H1 (cell line): ENCODE results near the gene TMEM178B. TPM values are rescaled to one million over a fixed set of nuclear protein-coding genes. Genes with fewer than 3 reads are reported as not detected.

ENCODE experiments used
- ASH2L ChIP-seq: fragments of 200-600, 300-600 bp; sonication (generic); IDR thresholded peaks from one replicate; pipeline ENCODE4 v1.7.1; 2017; ENCODE audit warnings: low read length
- CHD2 ChIP-seq: IDR thresholded peaks from 2 replicates; pipeline ENCODE4 v1.6.1; 2012; ENCODE audit warnings: low read length, improper control_type of control experiment
- CTBP2 ChIP-seq: IDR thresholded peaks from 2 replicates; pipeline ENCODE4 v1.7.0; 2011; ENCODE audit warnings: borderline replicate concordance, mild to moderate bottlenecking, moderate library complexity, mixed read lengths, low read length; ENCODE audit not compliant: insufficient read depth, insufficient read length
- RXRA ChIP-seq: IDR thresholded peaks from 2 replicates; pipeline ENCODE4 v1.6.1; 2011; ENCODE audit warnings: low read depth, mild to moderate bottlenecking, low read length, moderate library complexity; ENCODE audit not compliant: insufficient read depth
- TAF1 ChIP-seq: IDR thresholded peaks from 2 replicates; pipeline ENCODE4 v1.6.1; 2011; ENCODE audit warnings: mild to moderate bottlenecking, low read depth, low read length
- TAF7 ChIP-seq: optimal IDR thresholded peaks from 2 replicates; pipeline ENCODE3; 2011; ENCODE audit warnings: low read depth, mild to moderate bottlenecking, inconsistent platforms, low read length, moderate library complexity, borderline replicate concordance
- polyA plus RNA-seq, 7 experiments: library from polyadenylated mRNA; depleted of rRNA in 3 of 7; stranded (reverse) in 5 of 7; unstranded in 2 of 7; fragments of >200 nt in 5 of 7; fragments of 200-250 nt in 2 of 7; gene quantifications; 1 replicate in 5 of 7; 2 replicates in 1 of 7; 4 replicates in 1 of 7; pipeline versions ENCODE4 v1.2.1 to v1.2.3, GENCODE V29; 2011 to 2013; ENCODE audit warnings: missing spikeins in 2 of 7, mixed read lengths in 2 of 7
- total RNA-seq: library from RNA; stranded (reverse); fragmentation: NEBNext Ultra II Directional; extraction: Animal tissue kit (Norgen Biotek cat#: 25700); gene quantifications from 2 replicates; pipeline ENCODE4 v1.2.1, GENCODE V29; 2021
- TF ChIP-seq, protein P1 (sequence below): fragments of 300-600 bp; sonication (generic); IDR thresholded peaks from 2 replicates; pipeline ENCODE4 v1.7.1; 2012; ENCODE audit warnings: low read length, moderate library complexity, mild to moderate bottlenecking, inconsistent platforms; ENCODE audit not compliant: insufficient replicate concordance
- TF ChIP-seq, protein P2 (sequence below): IDR thresholded peaks from 2 replicates; pipeline ENCODE4 v1.6.1; 2012; ENCODE audit warnings: inconsistent platforms

The TMEM178B gene
- total and polyA plus RNA-seq, 2 of the 8 experiments (the other 6 are each of a cell fraction or from before 2014, with no cell fraction given): 5.3 to 18.1 TPM

DNA sequence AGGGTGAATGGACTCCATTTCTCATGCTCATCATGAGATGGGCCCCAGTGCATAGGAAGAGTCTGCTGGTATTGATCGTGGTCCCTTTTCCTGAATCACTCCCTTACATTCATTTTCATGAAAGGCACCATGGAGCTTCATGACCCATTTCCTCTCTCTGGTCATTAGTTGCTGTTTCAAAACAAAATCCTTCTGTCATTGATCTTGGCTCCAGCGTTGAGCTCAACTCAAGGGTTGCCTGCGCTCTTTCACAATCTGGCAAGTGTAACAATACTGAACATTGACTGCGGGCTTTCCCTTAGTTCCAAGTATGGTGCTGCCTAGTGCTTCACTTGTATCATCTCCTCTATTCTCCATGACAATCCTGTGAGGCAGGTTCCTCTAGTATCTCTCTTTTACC is 197.6 kb downstream of the TMEM178B start (continued):
- TF ChIP-seq, protein P1, sequence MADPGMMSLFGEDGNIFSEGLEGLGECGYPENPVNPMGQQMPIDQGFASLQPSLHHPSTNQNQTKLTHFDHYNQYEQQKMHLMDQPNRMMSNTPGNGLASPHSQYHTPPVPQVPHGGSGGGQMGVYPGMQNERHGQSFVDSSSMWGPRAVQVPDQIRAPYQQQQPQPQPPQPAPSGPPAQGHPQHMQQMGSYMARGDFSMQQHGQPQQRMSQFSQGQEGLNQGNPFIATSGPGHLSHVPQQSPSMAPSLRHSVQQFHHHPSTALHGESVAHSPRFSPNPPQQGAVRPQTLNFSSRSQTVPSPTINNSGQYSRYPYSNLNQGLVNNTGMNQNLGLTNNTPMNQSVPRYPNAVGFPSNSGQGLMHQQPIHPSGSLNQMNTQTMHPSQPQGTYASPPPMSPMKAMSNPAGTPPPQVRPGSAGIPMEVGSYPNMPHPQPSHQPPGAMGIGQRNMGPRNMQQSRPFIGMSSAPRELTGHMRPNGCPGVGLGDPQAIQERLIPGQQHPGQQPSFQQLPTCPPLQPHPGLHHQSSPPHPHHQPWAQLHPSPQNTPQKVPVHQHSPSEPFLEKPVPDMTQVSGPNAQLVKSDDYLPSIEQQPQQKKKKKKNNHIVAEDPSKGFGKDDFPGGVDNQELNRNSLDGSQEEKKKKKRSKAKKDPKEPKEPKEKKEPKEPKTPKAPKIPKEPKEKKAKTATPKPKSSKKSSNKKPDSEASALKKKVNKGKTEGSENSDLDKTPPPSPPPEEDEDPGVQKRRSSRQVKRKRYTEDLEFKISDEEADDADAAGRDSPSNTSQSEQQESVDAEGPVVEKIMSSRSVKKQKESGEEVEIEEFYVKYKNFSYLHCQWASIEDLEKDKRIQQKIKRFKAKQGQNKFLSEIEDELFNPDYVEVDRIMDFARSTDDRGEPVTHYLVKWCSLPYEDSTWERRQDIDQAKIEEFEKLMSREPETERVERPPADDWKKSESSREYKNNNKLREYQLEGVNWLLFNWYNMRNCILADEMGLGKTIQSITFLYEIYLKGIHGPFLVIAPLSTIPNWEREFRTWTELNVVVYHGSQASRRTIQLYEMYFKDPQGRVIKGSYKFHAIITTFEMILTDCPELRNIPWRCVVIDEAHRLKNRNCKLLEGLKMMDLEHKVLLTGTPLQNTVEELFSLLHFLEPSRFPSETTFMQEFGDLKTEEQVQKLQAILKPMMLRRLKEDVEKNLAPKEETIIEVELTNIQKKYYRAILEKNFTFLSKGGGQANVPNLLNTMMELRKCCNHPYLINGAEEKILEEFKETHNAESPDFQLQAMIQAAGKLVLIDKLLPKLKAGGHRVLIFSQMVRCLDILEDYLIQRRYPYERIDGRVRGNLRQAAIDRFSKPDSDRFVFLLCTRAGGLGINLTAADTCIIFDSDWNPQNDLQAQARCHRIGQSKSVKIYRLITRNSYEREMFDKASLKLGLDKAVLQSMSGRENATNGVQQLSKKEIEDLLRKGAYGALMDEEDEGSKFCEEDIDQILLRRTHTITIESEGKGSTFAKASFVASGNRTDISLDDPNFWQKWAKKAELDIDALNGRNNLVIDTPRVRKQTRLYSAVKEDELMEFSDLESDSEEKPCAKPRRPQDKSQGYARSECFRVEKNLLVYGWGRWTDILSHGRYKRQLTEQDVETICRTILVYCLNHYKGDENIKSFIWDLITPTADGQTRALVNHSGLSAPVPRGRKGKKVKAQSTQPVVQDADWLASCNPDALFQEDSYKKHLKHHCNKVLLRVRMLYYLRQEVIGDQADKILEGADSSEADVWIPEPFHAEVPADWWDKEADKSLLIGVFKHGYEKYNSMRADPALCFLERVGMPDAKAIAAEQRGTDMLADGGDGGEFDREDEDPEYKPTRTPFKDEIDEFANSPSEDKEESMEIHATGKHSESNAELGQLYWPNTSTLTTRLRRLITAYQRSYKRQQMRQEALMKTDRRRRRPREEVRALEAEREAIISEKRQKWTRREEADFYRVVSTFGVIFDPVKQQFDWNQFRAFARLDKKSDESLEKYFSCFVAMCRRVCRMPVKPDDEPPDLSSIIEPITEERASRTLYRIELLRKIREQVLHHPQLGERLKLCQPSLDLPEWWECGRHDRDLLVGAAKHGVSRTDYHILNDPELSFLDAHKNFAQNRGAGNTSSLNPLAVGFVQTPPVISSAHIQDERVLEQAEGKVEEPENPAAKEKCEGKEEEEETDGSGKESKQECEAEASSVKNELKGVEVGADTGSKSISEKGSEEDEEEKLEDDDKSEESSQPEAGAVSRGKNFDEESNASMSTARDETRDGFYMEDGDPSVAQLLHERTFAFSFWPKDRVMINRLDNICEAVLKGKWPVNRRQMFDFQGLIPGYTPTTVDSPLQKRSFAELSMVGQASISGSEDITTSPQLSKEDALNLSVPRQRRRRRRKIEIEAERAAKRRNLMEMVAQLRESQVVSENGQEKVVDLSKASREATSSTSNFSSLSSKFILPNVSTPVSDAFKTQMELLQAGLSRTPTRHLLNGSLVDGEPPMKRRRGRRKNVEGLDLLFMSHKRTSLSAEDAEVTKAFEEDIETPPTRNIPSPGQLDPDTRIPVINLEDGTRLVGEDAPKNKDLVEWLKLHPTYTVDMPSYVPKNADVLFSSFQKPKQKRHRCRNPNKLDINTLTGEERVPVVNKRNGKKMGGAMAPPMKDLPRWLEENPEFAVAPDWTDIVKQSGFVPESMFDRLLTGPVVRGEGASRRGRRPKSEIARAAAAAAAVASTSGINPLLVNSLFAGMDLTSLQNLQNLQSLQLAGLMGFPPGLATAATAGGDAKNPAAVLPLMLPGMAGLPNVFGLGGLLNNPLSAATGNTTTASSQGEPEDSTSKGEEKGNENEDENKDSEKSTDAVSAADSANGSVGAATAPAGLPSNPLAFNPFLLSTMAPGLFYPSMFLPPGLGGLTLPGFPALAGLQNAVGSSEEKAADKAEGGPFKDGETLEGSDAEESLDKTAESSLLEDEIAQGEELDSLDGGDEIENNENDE: no peak
- TF ChIP-seq, protein P2, sequence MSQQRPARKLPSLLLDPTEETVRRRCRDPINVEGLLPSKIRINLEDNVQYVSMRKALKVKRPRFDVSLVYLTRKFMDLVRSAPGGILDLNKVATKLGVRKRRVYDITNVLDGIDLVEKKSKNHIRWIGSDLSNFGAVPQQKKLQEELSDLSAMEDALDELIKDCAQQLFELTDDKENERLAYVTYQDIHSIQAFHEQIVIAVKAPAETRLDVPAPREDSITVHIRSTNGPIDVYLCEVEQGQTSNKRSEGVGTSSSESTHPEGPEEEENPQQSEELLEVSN: no peak
- no peak for TF ChIP-seq RXRA
- no peak for TF ChIP-seq CTBP2
- no peak for TF ChIP-seq ASH2L
- TF ChIP-seq TAF1: no peak
- no peak for TF ChIP-seq CHD2
- no peak for TF ChIP-seq TAF7
